Cardiac muscle cell (in vitro differentiated cells and primary cell): ENCODE results near the gene YPEL4. TPM values are rescaled to one million over a fixed set of nuclear protein-coding genes. Genes with fewer than 3 reads are reported as not detected.

Experiments
- DNase-seq, 2 donors: peaks; one replicate each; pipeline versions ENCODE4 v3.0.0 to v3.0.0-alpha.2; 2010 to 2017; ENCODE audit warnings: low read depth in 1 of 2, low spot score in 1 of 2
- H3K27ac ChIP-seq: fragments of 200-600 bp; sonication (generic); 2 replicates; pipeline ENCODE4 v1.5.1; 2016
- H3K27me3 ChIP-seq: fragments of 200-600 bp; sonication (generic); 2 replicates; pipeline ENCODE4 v1.6.0; 2016; ENCODE audit warnings: control low read depth
- H3K36me3 ChIP-seq: fragments of 200-600 bp; sonication (generic); 2 replicates; pipeline ENCODE4 v1.5.1; 2016; ENCODE audit warnings: control low read depth
- H3K4me1 ChIP-seq: fragments of 200-600 bp; sonication (generic); 2 replicates; pipeline ENCODE4 v1.8.1; 2017; ENCODE audit warnings: low read depth, mild to moderate bottlenecking, mixed run types
- H3K4me3 ChIP-seq: fragments of 200-600 bp; sonication (generic); 2 replicates; pipeline ENCODE4 v1.5.1; 2016; ENCODE audit warnings: mild to moderate bottlenecking
- H3K9me3 ChIP-seq: fragments of 200-600 bp; sonication (generic); 2 replicates; pipeline ENCODE4 v1.5.1; 2017; ENCODE audit warnings: low read depth, mild to moderate bottlenecking, control low read depth
- polyA plus RNA-seq: library from polyadenylated mRNA; unstranded; fragments of >200 nt; fragmentation: Nextera tagmentation; extraction: Ambion mirVana; gene quantifications from 2 replicates; pipeline ENCODE4 v1.2.1, GENCODE V29; 2016
- total RNA-seq: library from RNA; depleted of rRNA; stranded (reverse); fragments of >200 nt; gene quantifications from 2 replicates; pipeline ENCODE4 v1.2.3, GENCODE V29; 2016
- TF ChIP-seq, protein P1 (sequence below): IDR thresholded peaks from 2 replicates; pipeline ENCODE4 v1.5.1; 2012; ENCODE audit warnings: low read depth, mild to moderate bottlenecking, low read length

YPEL4 gene
- total and polyA plus RNA-seq, 2 experiments from 2014 or later: 1.1 to 1.3 TPM

DNA sequence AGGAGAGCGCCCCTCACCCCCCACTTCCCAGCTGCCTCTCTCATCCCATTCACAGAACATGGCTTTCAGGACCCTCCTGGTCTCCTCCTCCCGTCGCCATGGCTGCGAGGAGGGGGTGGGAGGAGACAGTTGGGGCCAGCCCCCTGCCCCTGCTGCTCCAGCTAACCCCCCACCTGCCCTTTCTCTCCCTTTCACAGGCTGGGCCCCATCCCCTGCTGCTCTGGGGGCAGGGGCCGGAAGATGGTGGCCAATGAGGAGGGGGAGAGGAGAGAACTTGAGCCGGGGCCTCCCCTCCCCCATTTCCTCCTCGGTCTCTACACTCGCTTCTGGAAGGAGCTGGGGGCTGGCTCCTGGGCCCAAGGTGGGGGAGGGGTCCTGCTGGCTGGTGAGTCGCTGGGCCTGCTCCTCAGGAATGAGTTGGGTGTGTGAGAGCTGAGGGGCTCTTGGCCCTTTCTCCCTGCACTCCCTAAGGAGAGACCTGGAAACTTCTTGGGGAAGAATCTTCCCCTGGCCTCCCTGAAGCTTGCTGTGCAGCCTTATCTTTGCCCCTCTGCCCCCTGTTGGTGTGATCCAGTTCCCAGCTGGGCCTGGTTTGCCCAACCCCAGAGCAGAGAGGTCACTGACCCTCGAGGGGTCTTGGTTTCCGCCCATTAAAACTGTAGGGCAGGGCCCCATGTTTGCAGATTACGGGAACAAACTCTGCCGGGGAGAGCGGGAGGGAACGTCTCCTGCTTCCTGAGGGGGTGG, 10.2 kb downstream of the YPEL4 start:
- Histone ChIP-seq H3K4me3 (peak overlapping the region; percentile 92), H3K4me1 (peaks cover 33% of the 10 kb centered on the region), H3K36me3 (no peaks in the 10 kb centered on the region), H3K27ac (peak overlapping the region; percentile 100), H3K9me3 (no peaks in the 10 kb centered on the region), H3K27me3 (no peaks in the 10 kb centered on the region)
- TF ChIP-seq, protein P1, sequence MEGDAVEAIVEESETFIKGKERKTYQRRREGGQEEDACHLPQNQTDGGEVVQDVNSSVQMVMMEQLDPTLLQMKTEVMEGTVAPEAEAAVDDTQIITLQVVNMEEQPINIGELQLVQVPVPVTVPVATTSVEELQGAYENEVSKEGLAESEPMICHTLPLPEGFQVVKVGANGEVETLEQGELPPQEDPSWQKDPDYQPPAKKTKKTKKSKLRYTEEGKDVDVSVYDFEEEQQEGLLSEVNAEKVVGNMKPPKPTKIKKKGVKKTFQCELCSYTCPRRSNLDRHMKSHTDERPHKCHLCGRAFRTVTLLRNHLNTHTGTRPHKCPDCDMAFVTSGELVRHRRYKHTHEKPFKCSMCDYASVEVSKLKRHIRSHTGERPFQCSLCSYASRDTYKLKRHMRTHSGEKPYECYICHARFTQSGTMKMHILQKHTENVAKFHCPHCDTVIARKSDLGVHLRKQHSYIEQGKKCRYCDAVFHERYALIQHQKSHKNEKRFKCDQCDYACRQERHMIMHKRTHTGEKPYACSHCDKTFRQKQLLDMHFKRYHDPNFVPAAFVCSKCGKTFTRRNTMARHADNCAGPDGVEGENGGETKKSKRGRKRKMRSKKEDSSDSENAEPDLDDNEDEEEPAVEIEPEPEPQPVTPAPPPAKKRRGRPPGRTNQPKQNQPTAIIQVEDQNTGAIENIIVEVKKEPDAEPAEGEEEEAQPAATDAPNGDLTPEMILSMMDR: no peak
- DNase-seq: peak; percentile 85 to 97

DNA sequence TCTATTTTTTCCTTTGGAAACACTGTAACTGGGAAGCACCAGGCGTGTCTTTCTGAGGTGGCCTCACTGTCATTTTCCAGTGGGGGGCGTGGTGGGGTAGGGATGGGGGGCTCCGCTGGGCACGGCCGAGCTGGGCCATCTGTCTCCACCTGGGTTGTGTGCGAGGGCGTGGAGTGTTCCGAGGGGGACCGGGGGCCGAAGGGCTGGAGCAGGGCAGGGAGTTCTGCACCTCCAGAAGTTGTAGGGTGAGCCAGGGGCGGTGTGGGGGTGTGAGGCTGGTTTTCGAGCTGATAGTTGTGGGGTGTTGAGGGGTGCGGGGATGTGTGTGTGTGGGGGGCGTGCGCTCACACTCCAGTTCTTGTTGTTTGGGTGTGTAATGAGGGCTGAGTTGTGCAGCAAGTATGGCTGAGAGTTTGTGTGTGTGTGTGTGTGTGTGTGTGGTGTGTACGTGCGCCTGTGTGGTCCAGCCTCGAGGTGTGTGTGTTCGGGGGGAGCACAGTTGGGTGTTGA, 10.8 kb downstream of the YPEL4 start:
- Histone ChIP-seq H3K9me3 (no peaks in the 10 kb centered on the region), H3K27me3 (no peaks in the 10 kb centered on the region), H3K4me3 (peak overlapping the region; percentile 92), H3K36me3 (no peaks in the 10 kb centered on the region), H3K4me1 (peaks cover 29% of the 10 kb centered on the region), H3K27ac (peak overlapping the region; percentile 100)
- DNase-seq: peak in 1 of 2 donors; percentile 41
- TF ChIP-seq, protein P1: peak; percentile 2

DNA sequence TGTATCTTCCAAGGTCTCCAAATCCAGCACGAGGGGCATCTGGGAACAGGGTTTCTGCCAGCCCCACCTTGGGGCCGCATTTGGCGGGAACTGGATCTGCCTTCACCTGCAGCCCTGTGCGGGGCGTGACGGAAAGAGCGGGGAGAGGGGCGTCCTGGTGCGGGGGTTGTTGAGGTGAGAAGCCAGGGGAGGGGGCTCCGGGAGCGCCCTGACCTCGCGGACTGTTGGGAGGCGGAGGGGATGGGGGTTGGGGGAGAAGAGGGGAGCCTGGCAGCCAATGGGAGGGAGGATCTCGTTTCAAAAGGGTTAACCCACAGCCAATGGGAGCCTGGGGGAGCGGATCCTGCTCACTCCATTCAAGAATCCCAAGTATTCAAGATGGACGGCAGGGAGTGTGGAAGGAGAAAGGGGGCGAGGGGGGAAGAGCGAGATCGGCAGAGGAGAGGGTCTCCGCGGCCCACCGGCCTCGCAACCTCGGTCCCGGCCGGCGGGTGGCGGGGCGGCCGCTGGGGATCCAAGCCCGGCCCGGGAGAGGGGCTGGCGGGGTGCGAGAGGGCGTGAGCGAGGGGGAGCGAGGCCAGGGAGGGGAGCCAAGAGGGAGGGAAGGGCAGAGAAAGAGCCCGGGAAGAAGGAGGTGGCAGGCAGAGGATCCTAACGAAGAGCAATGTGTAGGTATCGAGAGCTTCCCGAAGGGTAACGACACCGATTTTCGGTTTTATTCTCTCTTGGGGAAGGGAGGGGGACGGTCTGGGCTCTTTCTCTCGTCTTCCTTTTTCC, 11.5 kb downstream of the YPEL4 start:
- Histone ChIP-seq H3K27ac (peak overlapping the region; percentile 100), H3K27me3 (no peaks in the 10 kb centered on the region), H3K36me3 (no peaks in the 10 kb centered on the region), H3K9me3 (no peaks in the 10 kb centered on the region), H3K4me1 (peaks cover 25% of the 10 kb centered on the region), H3K4me3 (peak overlapping the region; percentile 92)
- TF ChIP-seq, protein P1: no peak
- DNase-seq: peak; percentile 89 to 96

DNA sequence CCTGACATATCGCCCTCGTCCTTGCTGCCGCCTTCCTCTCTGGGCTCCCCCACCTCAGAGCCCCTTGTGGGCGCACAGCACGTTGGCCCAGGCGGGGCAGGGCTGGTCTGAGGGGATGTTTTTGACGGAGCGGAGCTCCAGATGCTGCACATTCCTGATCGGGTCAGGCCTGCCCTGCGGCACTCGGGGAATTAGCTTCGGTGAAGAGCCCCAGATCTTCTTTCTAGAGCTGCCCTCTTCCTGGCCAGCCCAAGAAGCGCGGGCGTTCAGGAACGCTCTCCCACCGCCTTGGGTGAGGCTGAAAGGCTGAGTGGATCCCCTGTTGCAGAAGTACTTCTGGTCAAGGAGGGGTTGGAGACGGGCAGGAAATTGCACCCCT, 12.1 kb downstream of the YPEL4 start:
- DNase-seq: peak; percentile 29 to 80
- Histone ChIP-seq H3K27me3 (no peaks in the 10 kb centered on the region), H3K4me3 (peak overlapping the region; percentile 92), H3K9me3 (no peaks in the 10 kb centered on the region), H3K27ac (peak overlapping the region; percentile 100), H3K4me1 (peaks cover 25% of the 10 kb centered on the region), H3K36me3 (no peaks in the 10 kb centered on the region)
- TF ChIP-seq, protein P1: no peak

DNA sequence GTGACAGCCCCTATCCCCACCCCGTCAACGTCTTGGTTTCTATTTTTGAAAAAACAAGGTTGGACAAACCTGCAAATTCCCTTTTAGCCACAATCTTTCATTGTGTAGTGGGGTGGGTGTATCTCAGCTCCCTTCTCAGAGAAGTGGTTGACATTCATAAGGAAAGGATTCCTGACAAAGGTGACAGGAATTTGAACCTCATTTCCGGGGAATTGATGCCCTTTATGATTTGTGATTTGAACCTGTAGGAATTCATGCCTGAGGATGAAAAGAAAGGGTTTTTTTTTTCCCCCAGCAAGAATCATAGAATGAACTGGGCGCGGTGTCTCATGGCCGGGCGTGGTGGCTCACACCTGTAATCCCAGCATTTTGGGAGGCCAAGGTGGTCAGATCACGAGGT, 14.5 kb downstream of the YPEL4 start:
- no peaks in the 10 kb centered on the region for H3K9me3 ChIP-seq
- no peaks in the 10 kb centered on the region for H3K36me3 ChIP-seq
- DNase-seq: no peak
- H3K4me1 ChIP-seq: peaks cover 8% of the 10 kb centered on the region
- H3K27me3 ChIP-seq: no peaks in the 10 kb centered on the region
- no peak overlapping the region for H3K27ac ChIP-seq
- TF ChIP-seq, protein P1: no peak
- H3K4me3 ChIP-seq: no peak overlapping the region
